22Rv1 (cell line): ENCODE measurements around the gene S100P.

Source experiments
- ZFX ChIP-seq: fragments of 450-650 bp; IDR thresholded peaks from 2 replicates; pipeline ENCODE4 v1.6.1; 2017; ENCODE audit warnings: antibody characterized with exemption, borderline replicate concordance
- TF ChIP-seq, protein P1 (sequence below): fragments of 450-650 bp; IDR thresholded peaks from 2 replicates; pipeline ENCODE4 v1.5.1; 2017; ENCODE audit warnings: mild to moderate bottlenecking

- TF ChIP-seq, protein P1, sequence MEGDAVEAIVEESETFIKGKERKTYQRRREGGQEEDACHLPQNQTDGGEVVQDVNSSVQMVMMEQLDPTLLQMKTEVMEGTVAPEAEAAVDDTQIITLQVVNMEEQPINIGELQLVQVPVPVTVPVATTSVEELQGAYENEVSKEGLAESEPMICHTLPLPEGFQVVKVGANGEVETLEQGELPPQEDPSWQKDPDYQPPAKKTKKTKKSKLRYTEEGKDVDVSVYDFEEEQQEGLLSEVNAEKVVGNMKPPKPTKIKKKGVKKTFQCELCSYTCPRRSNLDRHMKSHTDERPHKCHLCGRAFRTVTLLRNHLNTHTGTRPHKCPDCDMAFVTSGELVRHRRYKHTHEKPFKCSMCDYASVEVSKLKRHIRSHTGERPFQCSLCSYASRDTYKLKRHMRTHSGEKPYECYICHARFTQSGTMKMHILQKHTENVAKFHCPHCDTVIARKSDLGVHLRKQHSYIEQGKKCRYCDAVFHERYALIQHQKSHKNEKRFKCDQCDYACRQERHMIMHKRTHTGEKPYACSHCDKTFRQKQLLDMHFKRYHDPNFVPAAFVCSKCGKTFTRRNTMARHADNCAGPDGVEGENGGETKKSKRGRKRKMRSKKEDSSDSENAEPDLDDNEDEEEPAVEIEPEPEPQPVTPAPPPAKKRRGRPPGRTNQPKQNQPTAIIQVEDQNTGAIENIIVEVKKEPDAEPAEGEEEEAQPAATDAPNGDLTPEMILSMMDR = no peak
- TF ChIP-seq ZFX = no peak
Measured at GRCh38 chr4:6722891-6723290, 29.2 kb downstream of the S100P start.
